ENCODE measurements around the gene TSFM.
"Not testable (repeated sequence)": the region's sequence is repeated elsewhere in the genome, so short reads cannot be mapped to it uniquely, and the experiment has no call there.

The TSFM gene

DNA sequence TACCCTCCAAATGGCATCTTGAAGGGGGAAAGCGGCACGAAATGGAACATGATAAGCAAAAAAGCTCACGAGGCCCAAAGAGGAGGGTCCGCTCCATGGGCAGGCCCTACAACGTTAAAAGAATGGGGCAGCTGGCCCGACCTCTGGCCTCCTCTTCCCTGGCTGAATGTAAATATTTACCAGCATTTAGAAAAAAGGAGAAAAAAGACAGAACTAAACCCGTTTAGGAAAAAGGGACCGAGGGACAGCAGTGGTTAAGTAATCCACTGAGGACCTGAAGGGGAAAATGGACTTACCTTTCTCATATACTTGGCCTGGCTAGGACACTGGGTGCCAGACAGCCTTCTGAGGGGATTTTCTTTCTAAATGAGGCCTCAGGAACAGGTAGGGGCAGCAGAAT lies 37.5 kb downstream of the TSFM start:
- not testable (repeated sequence) for DNase-seq (ENCODE audit: low spot score in 2 of 2); H3K4me1 Mint-ChIP-seq; H3K4me3 Mint-ChIP-seq; H3K9me3 Mint-ChIP-seq; ATAC-seq
- H3K27ac Mint-ChIP-seq, result peak overlapping the region; percentile 43
- H3K36me3 Mint-ChIP-seq, result peaks cover 56% of the 10 kb centered on the region

DNA sequence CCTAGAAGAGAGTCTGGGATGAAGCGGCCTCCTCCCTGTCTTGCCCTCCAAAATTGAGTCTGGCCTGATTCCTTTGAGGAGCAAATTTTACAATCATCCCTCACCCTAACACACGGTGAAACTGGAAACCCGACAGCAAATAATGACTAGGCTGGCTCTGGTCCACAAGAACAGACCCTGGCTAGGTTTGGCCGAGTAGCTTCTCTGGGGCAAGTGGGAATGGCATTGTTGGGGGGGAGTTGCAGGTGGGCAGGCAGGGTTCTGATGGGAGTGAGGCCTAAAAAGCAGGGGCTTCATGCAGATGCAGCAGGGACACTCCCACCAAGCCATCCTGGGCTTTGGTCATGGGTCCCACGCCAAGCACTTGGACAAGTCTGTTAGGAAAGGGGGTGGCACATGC lies 38.4 kb downstream of the TSFM start:
- DNase-seq (ENCODE audit: low spot score in 2 of 2); H3K4me3 Mint-ChIP-seq; H3K9me3 Mint-ChIP-seq; H3K4me1 Mint-ChIP-seq; ATAC-seq: not testable (repeated sequence)
- peak overlapping the region; percentile 69 for H3K27ac Mint-ChIP-seq
- H3K36me3 Mint-ChIP-seq, result peaks cover 65% of the 10 kb centered on the region

GRCh38 chr12:57821474-57822214 lies 39.1 kb downstream of the TSFM start:
- H3K4me1 Mint-ChIP-seq, result no peaks in the 10 kb centered on the region
- H3K27ac Mint-ChIP-seq, result peak overlapping the region; percentile 65
- H3K9me3 Mint-ChIP-seq, result no peaks in the 10 kb centered on the region
- H3K4me3 Mint-ChIP-seq, result no peak overlapping the region
- ATAC-seq, result no peak
- DNase-seq (ENCODE audit: low spot score in 2 of 2), result no peak
- H3K36me3 Mint-ChIP-seq, result peaks cover 72% of the 10 kb centered on the region

DNA sequence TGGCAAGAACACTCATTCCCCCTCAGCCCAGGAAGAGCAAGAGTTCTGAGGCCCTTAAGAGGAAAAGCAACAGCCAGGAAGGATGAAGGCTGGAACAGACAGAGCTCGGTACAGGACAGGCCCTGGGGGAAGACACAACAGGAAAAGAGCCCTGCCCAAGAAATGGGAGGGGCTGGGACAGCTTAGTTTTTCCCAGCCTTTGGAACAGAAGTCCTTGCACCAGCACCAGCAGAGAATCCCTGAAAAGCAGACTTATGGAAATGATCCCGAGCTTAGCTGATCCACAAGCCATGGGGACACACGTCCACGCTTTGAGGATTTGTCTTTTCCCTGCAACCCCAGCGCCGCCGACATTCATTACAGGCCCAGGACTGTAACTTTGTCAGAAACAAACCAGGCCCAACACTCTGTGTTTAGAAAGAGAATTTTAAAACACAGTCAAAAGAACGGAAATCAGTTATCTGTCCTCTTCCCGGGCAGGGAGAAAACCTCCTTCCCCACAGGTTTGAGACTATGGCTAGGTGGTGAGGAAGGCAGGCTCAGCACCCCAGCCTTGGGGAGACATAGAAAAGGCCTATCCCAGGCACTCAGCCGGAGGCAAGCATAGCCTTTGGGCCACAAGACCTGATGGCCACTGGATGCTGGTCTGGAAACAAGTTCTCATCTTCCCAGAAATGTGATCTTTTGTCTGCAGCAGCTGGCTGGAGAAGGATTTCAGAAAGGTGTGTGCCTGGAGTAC lies 40.0 kb downstream of the TSFM start:
- no peak overlapping the region for H3K4me3 Mint-ChIP-seq
- no peak for ATAC-seq
- peak overlapping the region; percentile 50 for H3K27ac Mint-ChIP-seq
- H3K9me3 Mint-ChIP-seq, result no peaks in the 10 kb centered on the region
- H3K4me1 Mint-ChIP-seq, result peaks cover 5% of the 10 kb centered on the region
- H3K36me3 Mint-ChIP-seq, result peaks cover 81% of the 10 kb centered on the region
- no peak for DNase-seq (ENCODE audit: low spot score in 2 of 2)

GRCh38 chr12:57823131-57823907 lies 40.7 kb downstream of the TSFM start:
- peaks cover 88% of the 10 kb centered on the region for H3K36me3 Mint-ChIP-seq
- ATAC-seq (no peak), DNase-seq (ENCODE audit: low spot score in 2 of 2) (no peak)
- peaks cover 5% of the 10 kb centered on the region for H3K4me1 Mint-ChIP-seq
- H3K4me3 Mint-ChIP-seq, result no peak overlapping the region
- peak overlapping the region; percentile 50 for H3K27ac Mint-ChIP-seq
- no peaks in the 10 kb centered on the region for H3K9me3 Mint-ChIP-seq

GRCh38 chr12:57823908-57824640 lies 41.5 kb downstream of the TSFM start:
- DNase-seq (ENCODE audit: low spot score in 2 of 2) (no peak), ATAC-seq (no peak)
- no peak overlapping the region for H3K4me3 Mint-ChIP-seq
- H3K27ac Mint-ChIP-seq, result peak overlapping the region; percentile 50
- peaks cover 92% of the 10 kb centered on the region for H3K36me3 Mint-ChIP-seq
- no peaks in the 10 kb centered on the region for H3K9me3 Mint-ChIP-seq
- H3K4me1 Mint-ChIP-seq, result peaks cover 8% of the 10 kb centered on the region

- Mint-ChIP-seq H3K27ac (peak overlapping the region; percentile 59), H3K36me3 (peaks cover 94% of the 10 kb centered on the region)
These were observed 42.9 kb downstream of the TSFM start for GRCh38 chr12:57825451-57825850.

GRCh38 chr12:57826400-57826799 lies 43.8 kb downstream of the TSFM start:
- Mint-ChIP-seq H3K36me3 (peaks cover 90% of the 10 kb centered on the region), H3K9me3 (no peaks in the 10 kb centered on the region), H3K4me1 (peaks cover 21% of the 10 kb centered on the region), H3K4me3 (no peak overlapping the region), H3K27ac (peak overlapping the region; percentile 71)
- ATAC-seq, result no peak
- DNase-seq (ENCODE audit: low spot score in 2 of 2), result no peak

More at GRCh38 chr12:57825451-57825850, 42.9 kb downstream of the TSFM start:
- DNase-seq (ENCODE audit: low spot score in 2 of 2) (no peak), ATAC-seq (no peak)
- Mint-ChIP-seq H3K4me3 (no peak overlapping the region), H3K4me1 (peaks cover 17% of the 10 kb centered on the region), H3K9me3 (no peaks in the 10 kb centered on the region)

GRCh38 chr12:57826966-57827365 lies 44.4 kb downstream of the TSFM start:
- H3K4me3 Mint-ChIP-seq, result no peak overlapping the region
- peaks cover 26% of the 10 kb centered on the region for H3K4me1 Mint-ChIP-seq
- no peak for ATAC-seq
- peak overlapping the region; percentile 71 for H3K27ac Mint-ChIP-seq
- H3K36me3 Mint-ChIP-seq, result peaks cover 84% of the 10 kb centered on the region
- DNase-seq (ENCODE audit: low spot score in 2 of 2), result no peak
- H3K9me3 Mint-ChIP-seq, result no peaks in the 10 kb centered on the region

DNA sequence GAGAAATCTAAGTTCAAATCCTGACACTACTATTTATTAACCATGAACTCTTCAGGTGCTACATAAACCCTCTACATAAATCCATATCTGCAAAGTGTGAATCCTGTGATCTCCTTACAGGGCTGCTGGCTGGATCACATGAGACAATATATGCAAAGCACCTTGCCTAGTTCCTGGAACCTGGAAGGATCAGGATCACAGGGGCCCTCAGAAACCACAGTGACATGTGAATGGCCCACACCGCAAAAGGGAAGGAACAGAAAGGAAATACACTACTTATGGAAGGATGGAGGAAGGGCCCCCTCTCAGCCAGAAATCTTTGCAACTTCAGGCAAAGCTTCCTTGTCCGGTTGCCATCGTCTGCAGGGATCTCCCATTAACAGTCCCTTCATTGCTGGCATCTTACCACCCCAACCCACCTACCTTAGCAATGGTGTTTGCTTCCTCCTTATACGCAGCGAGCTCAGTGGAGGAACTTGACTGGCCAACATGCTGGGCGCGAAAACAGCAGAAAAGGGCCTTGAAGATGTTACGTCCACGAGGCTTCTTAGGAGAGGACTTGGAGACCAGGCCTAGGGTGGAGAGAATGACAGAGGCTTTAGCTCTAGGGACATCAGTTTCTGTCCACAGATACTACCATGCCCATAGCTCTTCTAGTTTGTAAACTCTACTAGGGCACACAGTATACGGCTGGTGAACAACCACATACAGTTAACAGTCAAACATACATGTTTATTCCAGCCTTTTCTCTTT lies 46.6 kb downstream of the TSFM start:
- ATAC-seq, result no peak
- Mint-ChIP-seq H3K4me1 (peaks cover 46% of the 10 kb centered on the region), H3K36me3 (peaks cover 62% of the 10 kb centered on the region), H3K4me3 (no peak overlapping the region), H3K27ac (peak overlapping the region; percentile 56), H3K9me3 (no peaks in the 10 kb centered on the region)
- DNase-seq (ENCODE audit: low spot score in 2 of 2), result no peak

- Mint-ChIP-seq H3K27ac (peak overlapping the region; percentile 67), H3K4me1 (peaks cover 53% of the 10 kb centered on the region), H3K36me3 (peaks cover 50% of the 10 kb centered on the region), H3K4me3 (no peak overlapping the region), H3K9me3 (no peaks in the 10 kb centered on the region)
- DNase-seq (ENCODE audit: low spot score in 2 of 2), result no peak
- no peak for ATAC-seq
These were observed 47.8 kb downstream of the TSFM start for GRCh38 chr12:57830393-57830792.

DNA sequence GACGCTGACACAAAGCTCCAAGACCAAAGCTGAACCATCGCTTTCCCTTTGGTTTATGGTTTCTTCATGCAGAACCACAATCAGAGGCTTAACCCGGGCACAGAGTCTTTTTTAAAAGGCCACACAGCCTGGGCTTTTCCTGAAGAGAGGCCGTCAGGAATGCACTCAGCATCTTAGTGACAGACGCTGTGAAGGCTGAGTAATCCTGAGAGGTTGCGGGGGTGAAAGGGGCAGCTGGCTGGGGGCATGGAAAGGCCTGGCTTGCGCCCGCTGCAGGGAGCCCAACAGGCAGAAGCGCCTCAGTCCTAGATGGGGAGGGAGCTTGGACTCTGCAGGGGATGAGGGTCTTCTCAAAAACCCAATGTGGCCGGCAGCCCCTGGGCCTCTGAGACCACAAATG lies 50.4 kb downstream of the TSFM start:
- Mint-ChIP-seq H3K4me3 (no peak overlapping the region), H3K27ac (peak overlapping the region; percentile 63), H3K4me1 (peaks cover 73% of the 10 kb centered on the region), H3K9me3 (no peaks in the 10 kb centered on the region), H3K36me3 (peaks cover 24% of the 10 kb centered on the region)
- DNase-seq (ENCODE audit: low spot score in 2 of 2) (no peak), ATAC-seq (peak; percentile 4)

- no peak overlapping the region for H3K4me3 Mint-ChIP-seq
- ATAC-seq, result no peak
- peaks cover 80% of the 10 kb centered on the region for H3K4me1 Mint-ChIP-seq
- no peaks in the 10 kb centered on the region for H3K9me3 Mint-ChIP-seq
- DNase-seq (ENCODE audit: low spot score in 2 of 2), result no peak
- H3K27ac Mint-ChIP-seq, result peak overlapping the region; percentile 63
- peaks cover 17% of the 10 kb centered on the region for H3K36me3 Mint-ChIP-seq
These were observed 51.1 kb downstream of the TSFM start for GRCh38 chr12:57833672-57834071.

DNA sequence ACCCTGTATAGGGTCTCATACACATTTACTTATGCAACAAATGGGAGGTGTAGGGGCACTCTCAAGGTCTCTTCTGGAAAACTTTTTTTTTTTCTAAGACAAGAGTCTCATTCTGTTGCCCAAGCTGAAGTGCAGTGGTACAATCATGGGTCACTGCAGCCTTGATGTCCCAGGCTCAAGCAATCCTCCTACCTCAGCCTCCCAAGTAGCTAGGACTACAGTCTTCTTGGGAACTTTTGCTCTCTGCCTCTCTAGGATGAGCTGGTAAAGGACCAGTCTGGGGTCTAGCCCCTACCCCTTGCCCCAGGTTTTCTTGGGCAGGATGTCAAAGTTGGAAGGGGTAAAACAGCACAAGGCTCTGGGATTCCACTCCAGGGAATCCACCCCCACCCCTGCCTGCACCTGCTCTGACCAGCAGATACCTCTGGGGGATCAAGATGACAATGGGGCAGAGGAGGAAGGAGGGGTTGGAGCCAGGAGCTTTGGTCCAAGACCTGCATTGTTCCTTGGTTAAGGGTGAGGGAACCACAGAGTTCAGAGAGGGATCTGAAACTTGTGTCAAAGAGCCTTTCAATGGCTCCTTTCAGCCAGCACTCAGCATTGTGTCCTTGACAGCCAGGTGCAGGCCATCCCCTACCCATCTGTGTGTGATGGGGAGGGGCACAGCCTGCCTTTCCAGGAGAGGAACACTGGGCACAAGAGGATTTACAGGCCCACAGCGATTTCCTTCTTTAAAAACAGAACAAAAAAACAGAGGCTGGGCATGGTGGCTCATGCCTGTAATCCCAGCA lies 51.7 kb downstream of the TSFM start:
- no peaks in the 10 kb centered on the region for H3K9me3 Mint-ChIP-seq
- H3K4me1 Mint-ChIP-seq, result peaks cover 81% of the 10 kb centered on the region
- H3K27ac Mint-ChIP-seq, result peak overlapping the region; percentile 63
- no peak overlapping the region for H3K4me3 Mint-ChIP-seq
- ATAC-seq (no peak), DNase-seq (ENCODE audit: low spot score in 2 of 2) (no peak)
- H3K36me3 Mint-ChIP-seq, result peaks cover 11% of the 10 kb centered on the region
